Testis (tissue), 2 donors: ENCODE measurements around the gene SLC24A3.

Source experiments
- POLR2A ChIP-seq: fragments of 450-650 bp; IDR thresholded peaks from one replicate; pipeline ENCODE4 v1.6.1; 2017; ENCODE audit warnings: antibody characterized with exemption, mild to moderate bottlenecking, moderate library complexity
- TF ChIP-seq, protein P1 (sequence below), 3 experiments: fragments of 450-650 bp in 2 of 3; fragments of 200-600 bp in 1 of 3; sonication (generic) in 1 of 3; IDR thresholded peaks; one replicate each; pipeline ENCODE4 v1.5.1; 2016 to 2019; ENCODE audit warnings: antibody characterized with exemption in 3 of 3, mild to moderate bottlenecking in 2 of 3, moderate library complexity in 1 of 3

DNA sequence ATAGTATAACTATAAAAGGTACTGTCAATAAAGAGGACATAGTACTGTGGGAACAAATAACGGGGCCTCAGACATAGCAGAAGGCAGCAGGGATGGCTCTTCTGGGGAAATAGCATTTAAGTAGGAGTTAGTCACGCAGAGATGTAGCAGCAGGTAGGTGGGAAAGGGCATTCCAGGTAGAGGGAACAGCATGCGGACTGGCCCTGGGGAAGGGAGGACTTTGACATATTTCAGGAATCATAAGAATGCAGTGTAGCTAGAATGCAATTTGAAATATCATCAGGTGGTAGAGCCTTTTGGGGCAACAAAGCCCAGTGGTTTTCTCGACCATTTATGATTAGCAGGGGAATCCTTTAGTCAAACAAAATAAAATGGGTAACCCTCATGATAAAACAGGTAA is 191.1 kb downstream of the SLC24A3 start:
- TF ChIP-seq, protein P1, sequence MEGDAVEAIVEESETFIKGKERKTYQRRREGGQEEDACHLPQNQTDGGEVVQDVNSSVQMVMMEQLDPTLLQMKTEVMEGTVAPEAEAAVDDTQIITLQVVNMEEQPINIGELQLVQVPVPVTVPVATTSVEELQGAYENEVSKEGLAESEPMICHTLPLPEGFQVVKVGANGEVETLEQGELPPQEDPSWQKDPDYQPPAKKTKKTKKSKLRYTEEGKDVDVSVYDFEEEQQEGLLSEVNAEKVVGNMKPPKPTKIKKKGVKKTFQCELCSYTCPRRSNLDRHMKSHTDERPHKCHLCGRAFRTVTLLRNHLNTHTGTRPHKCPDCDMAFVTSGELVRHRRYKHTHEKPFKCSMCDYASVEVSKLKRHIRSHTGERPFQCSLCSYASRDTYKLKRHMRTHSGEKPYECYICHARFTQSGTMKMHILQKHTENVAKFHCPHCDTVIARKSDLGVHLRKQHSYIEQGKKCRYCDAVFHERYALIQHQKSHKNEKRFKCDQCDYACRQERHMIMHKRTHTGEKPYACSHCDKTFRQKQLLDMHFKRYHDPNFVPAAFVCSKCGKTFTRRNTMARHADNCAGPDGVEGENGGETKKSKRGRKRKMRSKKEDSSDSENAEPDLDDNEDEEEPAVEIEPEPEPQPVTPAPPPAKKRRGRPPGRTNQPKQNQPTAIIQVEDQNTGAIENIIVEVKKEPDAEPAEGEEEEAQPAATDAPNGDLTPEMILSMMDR (IDR thresholded peaks at IDR 0.05): no peak
- TF ChIP-seq POLR2A: no peak
